Keratinocyte (primary cell): ENCODE results near the gene PTPMT1. TPM values are rescaled to one million over a fixed set of nuclear protein-coding genes. Genes with fewer than 3 reads are reported as not detected.
A peak's percentile ranks its signal among the peaks of the same experiment; 100 is the strongest.

Source experiments
- DNase-seq: peaks from one replicate; pipeline ENCODE4 v3.0.0-alpha.2; 2011; ENCODE audit warnings: low read depth, missing footprints, low spot score
- FAIRE-seq: peaks from 2 replicates; lab custom pipeline; 2011; peaks lifted over from hg19 to GRCh38; lab: Jason Lieb, UNC
- H2AFZ ChIP-seq: 2 replicates; pipeline ENCODE4 v1.6.0; 2012; ENCODE audit warnings: low read length, control low read depth, inconsistent platforms; ENCODE audit not compliant: control insufficient read depth
- H3K27ac ChIP-seq: 2 replicates; pipeline ENCODE4 v1.5.1; 2011; ENCODE audit warnings: low read length; ENCODE audit not compliant: control insufficient read depth, insufficient read depth
- H3K27me3 ChIP-seq: 3 replicates; pipeline ENCODE4 v1.6.0; 2011; ENCODE audit warnings: low read length; ENCODE audit not compliant: control insufficient read depth, insufficient read depth; ENCODE audit errors: extremely low read depth
- H3K36me3 ChIP-seq, 2 experiments: 2 replicates in 1 of 2; 3 replicates in 1 of 2; pipeline ENCODE4 v1.5.1; 2011; ENCODE audit warnings: low read length in 2 of 2, mild to moderate bottlenecking in 1 of 2; ENCODE audit not compliant: control insufficient read depth in 2 of 2, insufficient read depth in 2 of 2; ENCODE audit errors: extremely low read depth in 1 of 2
- H3K4me1 ChIP-seq: 3 replicates; pipeline ENCODE4 v1.5.1; 2011; ENCODE audit warnings: low read length; ENCODE audit not compliant: control insufficient read depth, insufficient read depth; ENCODE audit errors: extremely low read depth
- H3K4me2 ChIP-seq: 3 replicates; pipeline ENCODE4 v1.6.0; 2011; ENCODE audit warnings: low read depth, low read length; ENCODE audit not compliant: control insufficient read depth, insufficient read depth; ENCODE audit errors: extremely low read depth
- H3K4me3 ChIP-seq, 3 experiments: fragments of 200-600 bp in 1 of 3; sonication (generic) in 1 of 3; 2 replicates in 2 of 3; 3 replicates in 1 of 3; pipeline ENCODE4 v1.5.1; 2011 to 2016; ENCODE audit warnings: low read length in 3 of 3, mild to moderate bottlenecking in 3 of 3, control low read depth in 2 of 3, inconsistent platforms in 1 of 3, low read depth in 1 of 3, mixed read lengths in 1 of 3, mixed run types in 1 of 3, moderate library complexity in 1 of 3; ENCODE audit not compliant: control insufficient read depth in 2 of 3, insufficient read depth in 2 of 3; ENCODE audit errors: extremely low read depth in 1 of 3
- H3K79me2 ChIP-seq: 2 replicates; pipeline ENCODE4 v1.6.0; 2012; ENCODE audit warnings: low read length; ENCODE audit not compliant: control insufficient read depth, insufficient read depth
- H3K9ac ChIP-seq: 3 replicates; pipeline ENCODE4 v1.6.0; 2011; ENCODE audit warnings: low read length; ENCODE audit not compliant: control insufficient read depth, insufficient read depth; ENCODE audit errors: extremely low read depth
- H3K9me1 ChIP-seq: 3 replicates; pipeline ENCODE4 v1.6.0; 2011; ENCODE audit warnings: low read length; ENCODE audit not compliant: control insufficient read depth, insufficient read depth; ENCODE audit errors: extremely low read depth
- H3K9me3 ChIP-seq: 2 replicates; pipeline ENCODE4 v1.5.1; 2012; ENCODE audit warnings: low read depth, low read length; ENCODE audit not compliant: control insufficient read depth
- H4K20me1 ChIP-seq: 3 replicates; pipeline ENCODE4 v1.6.0; 2011; ENCODE audit warnings: low read length; ENCODE audit not compliant: control insufficient read depth, insufficient read depth; ENCODE audit errors: extremely low read depth
- EZH2 ChIP-seq: IDR thresholded peaks from one replicate; pipeline ENCODE4 v1.6.1; 2012; ENCODE audit warnings: inconsistent platforms, mild to moderate bottlenecking, low read length, moderate library complexity
- dilution Hi-C: fragments of 300-500 bp; cut with MboI; formaldehyde crosslinking; loops from one replicate; pipeline ENCODE4 v1.7.0; 2020; ENCODE audit warnings: low sequenced_read_pairs; ENCODE audit not compliant: extremely low pct_ligation_motif_present
- polyA plus RNA-seq, 5 experiments: library from polyadenylated mRNA; depleted of rRNA in 3 of 5; stranded (reverse) in 3 of 5; stranded (forward) in 1 of 5; unstranded in 1 of 5; fragments of >200 nt; gene quantifications; 1 replicate in 1 of 5; 2 replicates in 3 of 5; 3 replicates in 1 of 5; pipeline versions ENCODE4 v1.2.1 to v1.2.3, GENCODE V29; 2011 to 2012; ENCODE audit warnings: missing spikeins in 2 of 5, low read depth in 1 of 5, low replicate concordance in 1 of 5
- TF ChIP-seq, protein P1 (sequence below), 3 experiments: IDR thresholded peaks in 1 of 3; conservative IDR thresholded peaks in 1 of 3; optimal IDR thresholded peaks in 1 of 3; 2 replicates in 2 of 3; 3 replicates in 1 of 3; pipeline versions ENCODE3 to v1.5.1; 2011; ENCODE audit warnings: low read length in 3 of 3, mild to moderate bottlenecking in 3 of 3, moderate library complexity in 2 of 3, control low read depth in 1 of 3, inconsistent platforms in 1 of 3; ENCODE audit not compliant: insufficient read depth in 2 of 3; ENCODE audit errors: extremely low read depth in 1 of 3

PTPMT1 gene
- polyA plus RNA-seq, 1 donor (not counting 4 experiments of a cell fraction or from before 2014, with no cell fraction given) = 64.9 TPM

DNA sequence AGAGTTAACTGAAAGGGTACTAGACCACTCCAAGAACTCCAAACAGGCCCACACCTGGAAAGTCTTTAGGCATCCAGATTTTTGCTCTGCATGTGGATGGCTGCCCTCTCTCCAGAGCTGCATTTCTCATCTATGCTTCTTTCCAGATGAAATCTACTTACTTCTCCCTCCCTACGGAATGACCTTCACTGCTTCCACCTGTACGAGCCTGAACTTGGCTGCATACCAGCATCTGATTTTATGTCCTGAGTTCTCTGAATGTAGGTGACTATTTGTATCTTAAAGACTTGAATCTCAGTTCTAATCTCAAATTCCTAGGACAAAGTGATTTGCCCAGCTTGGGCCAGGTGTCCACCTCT lies 25.7 kb upstream of the PTPMT1 start:
- FAIRE-seq = peak; percentile 48
- no peaks in the 10 kb centered on the region for H3K9me1 ChIP-seq
- H3K9ac ChIP-seq = peak overlapping the region; percentile 73
- H3K27ac ChIP-seq = peak overlapping the region; percentile 94
- peaks cover 0 to 4% of the 10 kb centered on the region in 2 experiments for H3K36me3 ChIP-seq
- TF ChIP-seq EZH2 = no peak
- TF ChIP-seq, protein P1, sequence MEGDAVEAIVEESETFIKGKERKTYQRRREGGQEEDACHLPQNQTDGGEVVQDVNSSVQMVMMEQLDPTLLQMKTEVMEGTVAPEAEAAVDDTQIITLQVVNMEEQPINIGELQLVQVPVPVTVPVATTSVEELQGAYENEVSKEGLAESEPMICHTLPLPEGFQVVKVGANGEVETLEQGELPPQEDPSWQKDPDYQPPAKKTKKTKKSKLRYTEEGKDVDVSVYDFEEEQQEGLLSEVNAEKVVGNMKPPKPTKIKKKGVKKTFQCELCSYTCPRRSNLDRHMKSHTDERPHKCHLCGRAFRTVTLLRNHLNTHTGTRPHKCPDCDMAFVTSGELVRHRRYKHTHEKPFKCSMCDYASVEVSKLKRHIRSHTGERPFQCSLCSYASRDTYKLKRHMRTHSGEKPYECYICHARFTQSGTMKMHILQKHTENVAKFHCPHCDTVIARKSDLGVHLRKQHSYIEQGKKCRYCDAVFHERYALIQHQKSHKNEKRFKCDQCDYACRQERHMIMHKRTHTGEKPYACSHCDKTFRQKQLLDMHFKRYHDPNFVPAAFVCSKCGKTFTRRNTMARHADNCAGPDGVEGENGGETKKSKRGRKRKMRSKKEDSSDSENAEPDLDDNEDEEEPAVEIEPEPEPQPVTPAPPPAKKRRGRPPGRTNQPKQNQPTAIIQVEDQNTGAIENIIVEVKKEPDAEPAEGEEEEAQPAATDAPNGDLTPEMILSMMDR (optimal IDR thresholded peaks at IDR 0.05 in 1 of 3, IDR thresholded peaks at IDR 0.05 in 1 of 3, conservative IDR thresholded peaks at IDR 0.05 in 1 of 3; ENCODE audit: extremely low read depth in 1 of 3, insufficient read depth in 2 of 3, low read length in 3 of 3) = no peak
- peaks cover 33% of the 10 kb centered on the region for H3K4me1 ChIP-seq
- H3K4me2 ChIP-seq = peak overlapping the region; percentile 74
- DNase-seq = no peak
- H3K27me3 ChIP-seq = no peaks in the 10 kb centered on the region
- H3K79me2 ChIP-seq = peaks cover 90% of the 10 kb centered on the region
- H3K4me3 ChIP-seq = peak overlapping the region in 2 of 3 experiments; percentile 48 to 58
- no peaks in the 10 kb centered on the region for H3K9me3 ChIP-seq
- no peak overlapping the region for H2AFZ ChIP-seq
- H4K20me1 ChIP-seq = peaks cover 11% of the 10 kb centered on the region
- dilution Hi-C loops = no loop called here

DNA sequence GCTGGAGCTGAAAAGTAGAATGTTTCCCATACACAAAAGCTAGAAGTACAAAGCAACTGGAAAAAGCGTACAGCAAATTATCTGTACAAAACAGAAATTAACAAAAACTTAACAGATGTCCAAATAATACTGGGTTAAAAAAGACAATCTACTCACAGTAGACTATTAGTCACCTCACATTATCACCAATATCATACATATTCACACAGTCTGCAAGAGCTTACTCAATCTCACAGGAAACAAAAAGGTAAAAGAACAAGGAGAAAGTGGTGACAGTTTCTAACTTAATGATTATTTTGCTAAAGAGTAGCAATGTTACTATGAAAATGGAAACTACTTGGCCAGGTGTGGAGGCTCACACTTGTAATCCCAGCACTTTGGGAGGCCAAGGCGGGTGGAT lies 24.3 kb upstream of the PTPMT1 start:
- no peaks in the 10 kb centered on the region for H3K9me3 ChIP-seq
- H3K4me2 ChIP-seq = peak overlapping the region; percentile 74
- H3K9me1 ChIP-seq = no peaks in the 10 kb centered on the region
- dilution Hi-C loops = no loop called here
- no peak overlapping the region for H3K4me3 ChIP-seq
- H4K20me1 ChIP-seq = peaks cover 11% of the 10 kb centered on the region
- peaks cover 33% of the 10 kb centered on the region for H3K4me1 ChIP-seq
- peaks cover 90% of the 10 kb centered on the region for H3K79me2 ChIP-seq
- peak overlapping the region; percentile 94 for H3K27ac ChIP-seq
- DNase-seq (no peak), FAIRE-seq (no peak)
- H2AFZ ChIP-seq = no peak overlapping the region
- no peak for TF ChIP-seq EZH2
- TF ChIP-seq, protein P1 (optimal IDR thresholded peaks at IDR 0.05 in 1 of 3, IDR thresholded peaks at IDR 0.05 in 1 of 3, conservative IDR thresholded peaks at IDR 0.05 in 1 of 3; ENCODE audit: extremely low read depth in 1 of 3, insufficient read depth in 2 of 3, low read length in 3 of 3) = no peak
- H3K9ac ChIP-seq = peak overlapping the region; percentile 73
- H3K27me3 ChIP-seq = no peaks in the 10 kb centered on the region
- H3K36me3 ChIP-seq = peaks cover 0 to 4% of the 10 kb centered on the region in 2 experiments
